Erythroblast (primary cell): ENCODE measurements around the gene DGLUCY.

Source experiments
- GATA1 ChIP-seq: IDR thresholded peaks from 2 replicates; pipeline ENCODE4 v1.6.1; 2011; ENCODE audit warnings: low read depth, mild to moderate bottlenecking, control low read depth, low read length, moderate library complexity
- POLR2A ChIP-seq: IDR thresholded peaks from 2 replicates; pipeline ENCODE4 v1.6.1; 2011; ENCODE audit warnings: mild to moderate bottlenecking, low read length

DNA sequence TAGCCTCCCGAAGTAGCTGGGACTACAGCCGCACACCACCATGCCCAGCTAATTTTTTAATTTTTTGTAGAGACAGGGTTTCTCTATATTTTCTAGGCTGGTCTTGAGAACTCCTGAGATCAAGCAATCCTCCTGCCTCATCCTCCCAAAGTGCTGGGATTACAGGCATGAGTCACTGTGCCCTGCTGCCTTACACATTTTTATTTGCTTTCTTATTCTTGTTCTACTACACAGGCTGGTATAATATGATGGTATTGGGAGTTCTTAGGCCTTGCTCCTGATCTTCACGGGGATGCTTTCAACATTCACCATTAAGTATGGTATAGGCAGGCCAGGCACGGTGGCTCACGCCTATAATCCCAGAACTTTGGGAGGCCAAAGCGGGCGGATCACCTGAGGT lies 21.2 kb downstream of the DGLUCY start:
- TF ChIP-seq POLR2A (no peak), GATA1 (no peak)
